TTC549 (cell line): Measurements from ENCODE around the gene USP46.

ENCODE experiments used
- FAIRE-seq: peaks from 2 replicates; lab custom pipeline; 2012; peaks lifted over from hg19 to GRCh38; lab: Jason Lieb, UNC

The USP46 gene

GRCh38 chr4:52659001-52659721 lies at the start of gene USP46:
TSS of gene USP46 (minus strand) at chr4:52659301. CDS start at chr4:52659150, 151 bp downstream.
- FAIRE-seq, result no peak

- no peak for FAIRE-seq
Observed at GRCh38 chr4:52704661-52705060, 45.6 kb upstream of the USP46 start.

GRCh38 chr4:52704133-52704532 lies 45.0 kb upstream of the USP46 start:
- FAIRE-seq, result no peak

- no peak for FAIRE-seq
Observed at GRCh38 chr4:52701207-52701606, 42.1 kb upstream of the USP46 start.

GRCh38 chr4:52694936-52695335 lies 35.8 kb upstream of the USP46 start:
- no peak for FAIRE-seq

GRCh38 chr4:52693492-52693891 lies 34.4 kb upstream of the USP46 start:
- FAIRE-seq, result no peak

GRCh38 chr4:52689096-52689495 lies 30.0 kb upstream of the USP46 start:
- no peak for FAIRE-seq

GRCh38 chr4:52687696-52688095 lies 28.6 kb upstream of the USP46 start:
- no peak for FAIRE-seq

- no peak for FAIRE-seq
Observed at GRCh38 chr4:52685316-52685715, 26.2 kb upstream of the USP46 start.

- FAIRE-seq, result no peak
Observed at GRCh38 chr4:52684896-52685295, 25.8 kb upstream of the USP46 start.

GRCh38 chr4:52680381-52680780 lies 21.3 kb upstream of the USP46 start:
- FAIRE-seq, result no peak

GRCh38 chr4:52676536-52676935 lies 17.4 kb upstream of the USP46 start:
- FAIRE-seq, result no peak

GRCh38 chr4:52675111-52675510 lies 16.0 kb upstream of the USP46 start:
- FAIRE-seq, result no peak

GRCh38 chr4:52670739-52671138 lies 11.6 kb upstream of the USP46 start:
- FAIRE-seq, result no peak

GRCh38 chr4:52670121-52670520 lies 11.0 kb upstream of the USP46 start:
- no peak for FAIRE-seq

- FAIRE-seq, result no peak
Observed at GRCh38 chr4:52665592-52665991, 6.5 kb upstream of the USP46 start.

GRCh38 chr4:52664479-52664878 lies 5.4 kb upstream of the USP46 start:
- FAIRE-seq, result no peak

- no peak for FAIRE-seq
Observed at GRCh38 chr4:52661966-52662690, 3.0 kb upstream of the USP46 start.

- FAIRE-seq, result no peak
Observed at GRCh38 chr4:52660643-52661042, 1.5 kb upstream of the USP46 start.

GRCh38 chr4:52659722-52660261 lies 691 bp upstream of the USP46 start:
- no peak for FAIRE-seq

- FAIRE-seq, result no peak
Observed at GRCh38 chr4:52658641-52659000, 480 bp downstream of the USP46 start.

GRCh38 chr4:52657618-52658501 lies 1.2 kb downstream of the USP46 start:
- no peak for FAIRE-seq

GRCh38 chr4:52657292-52657617 lies 1.8 kb downstream of the USP46 start:
- FAIRE-seq, result no peak
